GM18858 (cell line): Measurements from ENCODE around the gene CDCA8.
"Not testable (repeated sequence)": the region's sequence is repeated elsewhere in the genome, so short reads cannot be mapped to it uniquely, and the experiment has no call there.

Experiments
- ATAC-seq: cut with Tn5 transposase; IDR thresholded peaks from one replicate; pipeline ENCODE4 v1.9.1; 2021; ENCODE audit not compliant: unreplicated experiment

The CDCA8 gene

DNA sequence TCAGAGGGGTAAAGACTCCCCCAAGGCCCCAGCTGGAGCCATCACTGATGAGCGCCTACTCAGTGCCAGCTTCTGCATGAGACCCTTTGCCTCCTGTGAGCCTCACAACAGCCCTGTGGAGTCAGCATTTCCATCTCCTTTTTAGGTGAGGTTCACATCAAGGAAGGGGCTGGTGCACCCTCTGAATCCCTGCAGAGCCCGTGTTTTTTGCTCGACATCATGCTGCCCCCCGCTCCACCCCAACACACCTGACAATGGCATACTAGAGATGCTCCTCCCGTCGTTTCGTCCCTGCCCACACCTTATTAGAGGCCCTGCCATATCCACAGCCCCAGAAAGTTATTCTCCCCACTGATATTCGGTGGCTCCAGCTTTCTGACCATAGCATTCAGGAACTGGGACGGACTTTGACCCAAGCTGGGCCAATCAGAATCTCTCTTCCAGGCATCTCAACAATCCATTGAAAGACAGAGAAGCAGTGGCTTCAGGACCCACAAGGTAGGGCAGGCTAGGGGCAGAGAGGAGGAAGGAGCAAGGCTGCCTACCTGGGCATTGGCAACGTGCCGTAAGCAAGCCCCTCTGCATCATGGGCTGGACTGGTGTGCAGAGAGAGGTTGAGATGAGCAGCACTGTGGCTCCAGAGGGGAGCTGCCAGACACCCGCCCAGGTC is 39.9 kb downstream of the CDCA8 start:
- no peak for ATAC-seq

DNA sequence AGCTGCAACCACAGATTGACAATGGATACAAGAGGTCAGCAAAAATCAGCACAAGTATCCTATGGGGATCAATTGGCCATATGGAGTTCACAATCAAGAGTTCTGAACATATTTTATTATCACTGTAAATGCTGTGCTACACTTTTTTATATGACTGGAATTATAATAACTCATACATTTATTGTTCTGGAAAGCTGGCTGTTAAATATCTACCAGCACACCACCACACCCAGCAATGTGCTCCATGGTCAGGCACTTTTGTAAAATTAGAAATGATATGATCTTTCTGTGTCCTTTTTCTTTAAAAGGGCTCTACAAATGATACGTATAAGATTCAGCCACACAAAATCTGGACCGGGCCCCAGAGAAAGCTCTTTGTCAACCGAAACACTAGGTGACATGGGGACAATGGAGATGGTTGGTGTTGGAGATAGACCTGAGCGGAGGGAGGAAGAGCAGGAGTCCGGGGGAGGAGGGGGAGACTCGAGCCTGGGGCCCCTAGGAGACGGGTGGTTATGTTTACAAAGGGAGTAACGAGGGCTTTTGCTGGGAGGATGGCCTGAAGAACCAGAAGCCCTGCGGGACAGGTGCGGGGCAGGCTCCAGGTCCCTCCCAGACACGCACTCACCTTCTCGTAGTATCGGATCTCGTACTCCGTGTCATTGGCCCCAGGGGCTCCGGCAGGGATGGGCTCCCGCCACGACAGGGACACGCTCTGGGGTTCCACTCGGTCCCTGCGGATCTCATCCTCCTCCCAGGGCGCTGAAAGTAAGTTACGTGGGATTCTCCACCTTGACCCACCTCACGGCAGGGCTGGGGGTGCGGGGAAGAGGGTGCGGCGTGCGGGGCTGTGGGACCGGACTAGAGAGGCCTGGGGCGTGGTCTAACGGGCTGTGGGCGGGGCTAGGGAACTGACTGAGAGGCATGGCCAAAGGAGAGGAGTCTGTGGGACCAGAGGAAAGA is 42.6 kb downstream of the CDCA8 start:
- ATAC-seq: no peak

DNA sequence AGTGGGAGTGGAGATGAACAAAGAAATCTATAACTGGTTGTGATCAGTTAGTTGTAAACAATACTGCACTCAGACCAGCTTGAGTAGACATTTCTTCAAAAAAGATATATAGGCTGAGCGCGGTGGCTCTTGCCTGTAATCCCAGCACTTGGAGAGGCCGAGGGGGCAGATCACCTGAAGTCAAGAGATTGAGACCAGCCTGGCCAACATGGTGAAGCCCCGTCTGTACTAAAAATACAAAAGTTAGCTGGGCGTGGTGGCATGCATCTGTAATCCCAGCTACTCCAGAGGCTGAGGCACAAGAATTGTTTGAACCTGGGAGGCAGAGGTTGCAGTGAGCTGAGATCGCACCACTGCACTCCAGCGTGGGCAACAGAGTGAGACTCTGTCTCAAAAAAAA is 45.7 kb downstream of the CDCA8 start:
- ATAC-seq: not testable (repeated sequence)

DNA sequence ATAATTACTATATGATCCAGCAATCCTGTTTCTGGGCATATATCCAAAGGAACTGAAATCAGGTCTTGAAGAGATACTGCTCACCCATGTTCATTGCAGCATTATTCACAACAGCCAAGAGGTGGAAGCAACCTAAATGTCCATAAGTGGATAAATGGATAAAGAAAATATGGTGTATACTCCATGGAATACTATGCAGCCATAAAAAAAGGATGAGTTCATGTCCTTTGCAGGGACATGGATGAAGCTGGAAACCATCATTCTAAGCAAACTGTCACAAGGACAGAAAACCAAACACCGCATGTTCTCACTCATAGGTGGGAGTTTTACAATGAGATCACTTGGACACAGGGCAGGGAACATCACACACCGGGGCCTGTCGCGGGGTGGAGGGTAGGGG is 46.3 kb downstream of the CDCA8 start:
- ATAC-seq: not testable (repeated sequence)

DNA sequence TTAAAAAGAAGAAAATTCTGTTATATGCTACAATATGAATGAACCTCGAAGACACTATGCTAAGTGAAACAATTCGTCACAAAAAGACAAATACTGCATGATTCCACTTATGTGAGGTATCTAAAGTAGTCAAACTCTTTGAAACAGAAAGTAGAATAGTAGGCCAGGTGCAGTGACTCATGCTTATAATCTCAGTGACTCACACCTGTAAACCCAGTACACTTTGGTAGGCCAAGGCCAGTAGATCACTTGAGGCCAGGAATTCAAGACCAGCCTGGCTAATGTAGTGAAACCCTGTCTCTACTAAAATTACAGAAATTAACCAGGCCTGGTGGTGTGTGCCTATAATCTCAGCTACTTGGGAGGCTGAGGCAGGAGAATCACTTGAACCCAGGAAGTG is 46.9 kb downstream of the CDCA8 start:
- no peak for ATAC-seq

DNA sequence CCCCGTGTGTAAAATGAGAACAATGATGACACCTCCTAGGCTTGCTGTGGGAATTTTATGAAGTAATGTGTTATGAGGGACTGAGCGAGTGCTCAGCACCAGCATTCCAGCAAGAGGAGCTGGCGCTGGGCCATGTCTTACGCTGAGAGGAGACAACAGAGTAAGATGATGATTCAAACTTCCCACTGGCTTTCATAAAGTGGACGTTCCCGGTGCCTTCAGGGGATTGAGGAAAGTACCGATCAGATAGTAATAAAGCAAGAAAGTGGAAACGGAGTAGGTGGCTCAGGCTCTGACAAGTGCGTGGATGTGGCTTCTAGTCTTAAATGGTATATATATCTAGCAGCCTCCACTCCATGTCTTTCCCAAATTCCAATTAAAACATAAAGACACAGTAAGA is 48.8 kb downstream of the CDCA8 start:
- ATAC-seq: no peak

DNA sequence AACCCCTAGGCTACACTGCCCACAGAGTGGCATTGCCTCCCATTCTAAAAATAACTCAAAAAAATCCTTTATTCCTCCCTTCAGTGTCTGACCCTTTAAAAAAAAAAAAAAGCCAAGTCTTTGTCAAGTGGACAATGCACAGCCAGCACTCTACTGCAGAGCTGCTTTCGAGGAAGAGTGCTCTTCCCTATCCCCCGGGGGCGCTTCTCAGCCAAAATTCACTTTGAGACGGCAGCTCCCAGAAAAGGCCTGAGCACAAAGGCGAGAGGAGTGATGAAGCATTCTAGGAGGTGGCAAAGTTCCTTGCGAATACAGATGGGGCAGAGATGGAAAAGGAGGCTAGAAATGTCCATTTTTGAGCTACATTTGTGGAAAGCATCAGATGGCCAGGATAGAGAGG is 49.3 kb downstream of the CDCA8 start:
- no peak for ATAC-seq

DNA sequence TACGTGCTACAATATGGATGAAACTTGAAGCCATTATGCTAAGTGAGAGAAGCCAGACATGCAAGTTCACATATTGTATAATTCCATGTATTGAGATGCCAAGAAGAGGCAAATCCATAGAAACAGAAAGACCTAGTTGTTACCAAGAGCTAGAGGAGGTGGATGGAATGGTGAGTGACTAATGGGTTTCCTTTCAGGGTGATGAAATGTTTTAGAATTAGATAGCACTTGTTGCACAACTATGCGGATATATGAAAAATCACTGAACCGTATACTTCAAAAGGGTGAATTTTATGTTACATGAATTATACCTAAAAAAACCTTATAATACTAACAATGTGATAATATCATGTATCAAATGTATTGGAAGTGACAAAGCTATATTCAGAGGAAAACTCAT is 54.5 kb downstream of the CDCA8 start:
- no peak for ATAC-seq

DNA sequence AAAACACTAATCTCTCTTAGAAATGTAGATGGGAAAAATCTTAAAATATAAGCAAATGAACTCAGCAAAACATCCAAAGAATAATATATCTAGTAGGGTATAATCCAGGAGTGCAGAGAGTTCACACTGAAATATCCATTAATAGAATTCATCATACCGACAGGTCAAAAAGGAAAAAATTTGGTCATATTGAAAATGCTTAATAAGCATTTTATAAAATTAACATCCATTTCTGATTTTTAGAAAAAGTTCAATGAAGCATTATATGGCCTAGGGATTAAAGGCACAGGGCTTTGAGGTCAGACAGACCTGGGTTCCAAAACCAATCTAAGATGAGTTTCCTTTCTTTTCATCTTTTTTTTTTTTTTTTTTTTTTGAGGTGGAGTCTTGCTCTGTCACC is 56.2 kb downstream of the CDCA8 start:
- ATAC-seq: no peak

DNA sequence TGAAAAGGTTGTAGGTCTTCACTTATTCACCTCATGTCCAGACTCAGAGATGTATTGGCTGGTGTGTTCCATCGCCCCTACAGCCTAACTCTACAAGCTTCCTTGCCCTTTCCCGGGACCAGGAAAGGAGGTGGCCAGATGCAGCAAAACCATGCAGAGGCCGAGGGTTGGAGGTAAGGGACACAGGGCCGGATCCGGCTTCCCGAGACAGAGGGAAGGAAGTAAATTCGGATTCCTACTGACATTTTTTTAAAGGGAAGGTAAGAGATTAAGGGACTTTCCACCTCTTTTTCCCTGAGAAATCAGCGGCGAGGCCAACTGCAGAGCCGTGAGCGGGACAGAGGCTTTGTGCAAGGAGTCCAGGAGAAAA is 59.9 kb downstream of the CDCA8 start:
- ATAC-seq: no peak

GRCh38 chr1:37752583-37753471 is 60.5 kb downstream of the CDCA8 start:
- no peak for ATAC-seq

- ATAC-seq: no peak
Observed at GRCh38 chr1:37753473-37754321, 61.4 kb downstream of the CDCA8 start.

DNA sequence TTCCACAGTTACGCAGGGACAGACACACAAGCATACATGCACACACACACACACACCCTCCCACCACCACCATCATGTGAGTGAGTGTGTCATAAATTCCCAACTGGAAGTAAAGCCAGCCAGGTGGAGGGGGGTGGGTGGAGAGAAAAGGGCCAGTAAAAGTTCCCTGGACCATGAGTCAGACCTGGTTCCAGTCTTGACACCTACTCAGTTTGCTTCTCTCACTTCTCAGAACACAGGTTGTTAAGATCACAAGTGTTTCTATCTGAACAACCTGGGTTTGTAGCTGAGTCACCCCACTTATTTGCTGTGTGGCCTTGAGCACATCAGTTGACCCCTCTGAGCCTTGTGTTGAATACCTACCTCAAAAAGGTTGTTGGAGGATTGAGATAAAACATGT is 63.0 kb downstream of the CDCA8 start:
- no peak for ATAC-seq

GRCh38 chr1:37755951-37756560 is 63.7 kb downstream of the CDCA8 start:
- ATAC-seq: no peak
